RWPE2 (cell line): ENCODE data around the gene TBX3.

Experiments used
- ATAC-seq: fragments of 200-7000 bp; cut with Tn5 transposase; 3 replicates; pipeline ENCODE4 v1.9.1; 2021; ENCODE audit warnings: low read depth
- DNase-seq: peaks from one replicate; pipeline ENCODE4 v3.0.0-alpha.2; 2020; ENCODE audit warnings: low spot score
- H3K27ac ChIP-seq: fragments of 450-650 bp; 2 replicates; pipeline ENCODE4 v1.5.1; 2017; ENCODE audit warnings: mild to moderate bottlenecking; ENCODE audit not compliant: poor library complexity, severe bottlenecking
- H3K27me3 ChIP-seq: fragments of 250-450 bp; sonication (Bioruptor Pico); 2 replicates; pipeline ENCODE4 v1.5.1; 2021; ENCODE audit warnings: mild to moderate bottlenecking, moderate library complexity; ENCODE audit not compliant: insufficient read depth, poor library complexity, severe bottlenecking
- H3K36me3 ChIP-seq: fragments of 250-450 bp; sonication (Bioruptor Pico); 2 replicates; pipeline ENCODE4 v1.5.1; 2020; ENCODE audit warnings: low read depth, mild to moderate bottlenecking, moderate library complexity
- H3K4me1 ChIP-seq: fragments of 250-450 bp; sonication (Bioruptor Pico); 2 replicates; pipeline ENCODE4 v1.5.1; 2021; ENCODE audit warnings: mild to moderate bottlenecking, moderate library complexity; ENCODE audit not compliant: insufficient read depth, poor library complexity, severe bottlenecking
- H3K4me3 ChIP-seq: fragments of 250-450 bp; sonication (Bioruptor Pico); 2 replicates; pipeline ENCODE4 v1.5.1; 2021; ENCODE audit warnings: mild to moderate bottlenecking, moderate library complexity; ENCODE audit not compliant: severe bottlenecking
- H3K9me3 ChIP-seq: fragments of 250-450 bp; sonication (Bioruptor Pico); 2 replicates; pipeline ENCODE4 v1.5.1; 2021; ENCODE audit warnings: mild to moderate bottlenecking, moderate library complexity; ENCODE audit not compliant: severe bottlenecking
- TF ChIP-seq, protein P1 (sequence below): fragments of 450-650 bp; IDR thresholded peaks from one replicate; pipeline ENCODE4 v1.5.1; 2017; ENCODE audit warnings: mild to moderate bottlenecking, moderate library complexity; ENCODE audit not compliant: poor library complexity, severe bottlenecking

The TBX3 gene

DNA sequence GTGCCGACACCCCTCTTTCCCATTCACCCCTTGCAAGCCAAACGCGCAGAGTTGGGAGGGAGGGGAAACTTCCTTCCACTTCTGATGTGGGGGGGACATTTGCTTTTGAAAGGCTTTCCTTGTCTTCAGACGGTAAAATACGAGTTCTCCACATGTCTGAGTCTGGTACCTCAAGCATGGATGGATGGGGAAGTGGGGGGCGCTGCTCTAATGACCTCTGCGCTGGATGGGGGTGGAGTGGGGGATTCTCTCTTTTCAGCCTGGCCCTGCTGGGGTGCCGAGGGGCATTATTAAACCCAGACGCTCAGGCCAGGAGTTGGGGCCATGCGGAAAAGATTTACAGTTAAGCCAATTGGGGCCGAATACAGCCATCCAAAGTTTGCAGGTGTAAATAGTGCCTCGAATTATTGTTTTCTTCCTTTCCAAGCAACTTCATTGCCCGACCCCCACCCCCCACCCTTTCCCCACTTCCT lies 9.1 kb upstream of the TBX3 start:
- Histone ChIP-seq H3K9me3 (no peaks in the 10 kb centered on the region), H3K27me3 (no peaks in the 10 kb centered on the region), H3K27ac (peak overlapping the region; percentile 96), H3K4me3 (peak overlapping the region; percentile 44), H3K36me3 (no peaks in the 10 kb centered on the region), H3K4me1 (peaks cover 34% of the 10 kb centered on the region)
- DNase-seq (no peak), ATAC-seq (no peak)
- TF ChIP-seq, protein P1, sequence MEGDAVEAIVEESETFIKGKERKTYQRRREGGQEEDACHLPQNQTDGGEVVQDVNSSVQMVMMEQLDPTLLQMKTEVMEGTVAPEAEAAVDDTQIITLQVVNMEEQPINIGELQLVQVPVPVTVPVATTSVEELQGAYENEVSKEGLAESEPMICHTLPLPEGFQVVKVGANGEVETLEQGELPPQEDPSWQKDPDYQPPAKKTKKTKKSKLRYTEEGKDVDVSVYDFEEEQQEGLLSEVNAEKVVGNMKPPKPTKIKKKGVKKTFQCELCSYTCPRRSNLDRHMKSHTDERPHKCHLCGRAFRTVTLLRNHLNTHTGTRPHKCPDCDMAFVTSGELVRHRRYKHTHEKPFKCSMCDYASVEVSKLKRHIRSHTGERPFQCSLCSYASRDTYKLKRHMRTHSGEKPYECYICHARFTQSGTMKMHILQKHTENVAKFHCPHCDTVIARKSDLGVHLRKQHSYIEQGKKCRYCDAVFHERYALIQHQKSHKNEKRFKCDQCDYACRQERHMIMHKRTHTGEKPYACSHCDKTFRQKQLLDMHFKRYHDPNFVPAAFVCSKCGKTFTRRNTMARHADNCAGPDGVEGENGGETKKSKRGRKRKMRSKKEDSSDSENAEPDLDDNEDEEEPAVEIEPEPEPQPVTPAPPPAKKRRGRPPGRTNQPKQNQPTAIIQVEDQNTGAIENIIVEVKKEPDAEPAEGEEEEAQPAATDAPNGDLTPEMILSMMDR: peak; percentile 1

DNA sequence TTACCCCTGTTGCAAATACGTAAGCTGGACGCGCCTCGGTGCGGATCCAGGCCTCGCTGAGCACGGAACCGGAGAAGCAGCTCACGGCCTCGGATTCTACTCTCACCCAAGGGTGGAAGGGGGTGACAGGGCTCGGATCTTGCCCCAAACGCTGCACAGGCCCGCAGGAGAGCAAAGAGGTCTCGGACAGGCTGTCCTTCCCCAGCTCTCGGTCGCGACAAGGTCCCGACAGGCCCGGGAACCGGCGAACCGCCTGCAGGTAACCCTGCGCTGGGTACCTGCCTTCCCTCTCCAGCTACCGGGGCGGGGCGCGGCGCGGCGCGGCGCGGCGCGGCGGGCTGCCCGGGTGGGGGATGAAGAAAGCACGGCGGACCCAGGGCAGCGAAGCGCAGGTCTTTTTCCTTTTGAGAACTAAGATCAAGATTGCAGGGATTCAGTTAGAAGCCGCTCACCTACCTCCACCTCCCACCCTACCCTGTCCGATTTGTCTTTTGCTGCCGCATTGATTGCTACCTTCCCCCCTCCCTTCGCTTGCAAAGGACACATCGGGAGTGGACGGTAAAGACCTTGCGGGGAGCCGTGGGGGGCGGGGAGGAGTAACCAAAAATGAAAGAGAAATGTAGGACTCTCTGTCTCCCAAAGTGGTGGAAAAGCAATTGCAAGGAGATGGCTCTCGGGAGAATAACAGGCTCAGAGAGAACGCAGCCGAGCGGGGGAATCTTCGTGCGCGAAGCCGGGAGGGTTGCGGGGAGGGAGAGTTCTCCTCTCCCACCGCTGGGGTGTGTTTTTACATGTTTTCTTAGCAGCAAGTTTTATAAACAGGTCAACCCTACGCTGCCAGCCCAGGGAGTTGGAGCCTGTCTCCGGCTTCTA lies 8.4 kb upstream of the TBX3 start:
- TF ChIP-seq, protein P1: peak; percentile 14
- DNase-seq (peak; percentile 61), ATAC-seq (peak; percentile 44)
- Histone ChIP-seq H3K4me3 (peak overlapping the region; percentile 44), H3K9me3 (no peaks in the 10 kb centered on the region), H3K27ac (peak overlapping the region; percentile 96), H3K4me1 (peaks cover 38% of the 10 kb centered on the region), H3K27me3 (no peaks in the 10 kb centered on the region), H3K36me3 (no peaks in the 10 kb centered on the region)

DNA sequence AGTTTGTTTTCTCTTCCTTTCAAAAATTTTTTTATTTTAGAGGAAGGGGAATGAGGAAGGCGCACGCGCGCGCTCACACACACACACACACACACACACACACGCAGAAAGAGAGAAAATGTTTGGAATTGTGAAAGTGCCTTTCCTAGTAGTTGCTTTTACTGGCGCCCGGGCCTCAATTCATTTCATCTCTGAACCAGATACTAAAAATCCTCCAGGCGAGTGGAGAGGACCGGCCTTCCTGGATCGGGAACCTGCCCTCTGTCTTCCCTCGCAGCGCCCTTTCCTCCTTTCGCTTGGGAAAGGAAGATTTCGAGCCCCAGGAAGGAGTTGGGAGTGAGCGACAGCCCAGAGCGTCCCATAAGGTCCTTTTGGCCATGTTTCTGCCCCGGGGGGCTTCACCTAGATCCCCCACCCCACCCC lies 7.8 kb upstream of the TBX3 start:
- no peaks in the 10 kb centered on the region for H3K9me3 ChIP-seq
- H3K4me3 ChIP-seq: peak overlapping the region; percentile 44
- H3K27ac ChIP-seq: peak overlapping the region; percentile 96
- DNase-seq (no peak), ATAC-seq (no peak)
- TF ChIP-seq, protein P1: no peak
- no peaks in the 10 kb centered on the region for H3K27me3 ChIP-seq
- H3K4me1 ChIP-seq: peaks cover 44% of the 10 kb centered on the region
- no peaks in the 10 kb centered on the region for H3K36me3 ChIP-seq

DNA sequence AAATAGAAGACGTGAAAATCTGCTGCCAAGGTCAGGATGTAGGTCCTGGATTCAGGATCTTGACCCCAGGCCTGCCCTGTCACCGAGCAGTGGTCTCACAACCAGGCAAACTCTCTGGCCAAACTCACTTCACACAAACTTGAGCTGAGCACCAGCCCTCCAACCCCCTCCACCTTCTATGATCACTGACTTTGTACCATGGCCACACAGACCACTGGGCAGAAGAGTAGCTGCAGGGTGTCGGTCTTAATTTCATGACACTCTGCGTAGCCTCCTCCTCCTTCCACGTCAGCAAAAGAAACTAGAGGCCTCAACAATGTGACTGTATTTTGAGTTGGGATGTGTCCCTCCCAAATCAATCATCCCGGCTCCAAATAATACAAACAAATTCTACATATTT lies 7.2 kb upstream of the TBX3 start:
- ATAC-seq: no peak; the same call in 2 of the 3 replicates
- Histone ChIP-seq H3K4me1 (peaks cover 48% of the 10 kb centered on the region), H3K9me3 (no peaks in the 10 kb centered on the region), H3K27me3 (no peaks in the 10 kb centered on the region), H3K4me3 (peak overlapping the region; percentile 44), H3K27ac (peak overlapping the region; percentile 96), H3K36me3 (no peaks in the 10 kb centered on the region)
- DNase-seq: no peak
- TF ChIP-seq, protein P1: no peak
